Measurements from ENCODE around the gene AGAP2. TPM values are rescaled to one million over a fixed set of nuclear protein-coding genes. Genes with fewer than 3 reads are reported as not detected.

The AGAP2 gene
- total RNA-seq, 2 donors from 2014 or later, result 0.33 to 1.0 TPM

DNA sequence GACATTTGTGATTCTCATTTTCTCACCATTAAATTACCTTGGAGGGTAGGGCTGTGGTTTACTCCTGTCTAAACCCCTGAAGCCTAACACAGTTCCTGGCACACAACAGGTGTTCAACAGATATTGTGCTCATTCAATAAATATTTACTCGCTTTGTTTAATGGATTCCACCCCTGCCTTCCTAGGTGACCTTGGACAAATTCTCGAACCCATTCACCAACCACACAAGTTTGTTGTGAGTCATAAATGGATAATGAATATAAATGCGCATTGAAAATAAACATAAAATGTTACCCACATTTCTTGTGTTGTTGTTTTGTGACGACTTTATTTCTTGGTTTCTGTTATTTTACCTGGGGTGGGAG is 43.7 kb upstream of the AGAP2 start:
- intact Hi-C loops (cut with DNase I), result no loop called here
- Histone ChIP-seq H3K36me3 (replicated peaks in 1 of 2; ENCODE audit: insufficient read depth in 1 of 2, low read depth in 2 of 2) (peaks cover 0 to 10% of the 10 kb centered on the region in 2 donors), H3K27ac (peak overlapping the region in 3 of 4 donors; percentile 71 to 76 (median 74)), H3K4me3 (no peak overlapping the region), H3K27me3 (no peaks in the 10 kb centered on the region), H3K4me1 (peaks cover 28% of the 10 kb centered on the region), H3K9me3 (no peaks in the 10 kb centered on the region)
- DNase-seq (no peak), ATAC-seq (peak; percentile 28)
- TF ChIP-seq POLR2A (IDR thresholded peaks at IDR 0.05), result no peak
- TF ChIP-seq, protein P1, sequence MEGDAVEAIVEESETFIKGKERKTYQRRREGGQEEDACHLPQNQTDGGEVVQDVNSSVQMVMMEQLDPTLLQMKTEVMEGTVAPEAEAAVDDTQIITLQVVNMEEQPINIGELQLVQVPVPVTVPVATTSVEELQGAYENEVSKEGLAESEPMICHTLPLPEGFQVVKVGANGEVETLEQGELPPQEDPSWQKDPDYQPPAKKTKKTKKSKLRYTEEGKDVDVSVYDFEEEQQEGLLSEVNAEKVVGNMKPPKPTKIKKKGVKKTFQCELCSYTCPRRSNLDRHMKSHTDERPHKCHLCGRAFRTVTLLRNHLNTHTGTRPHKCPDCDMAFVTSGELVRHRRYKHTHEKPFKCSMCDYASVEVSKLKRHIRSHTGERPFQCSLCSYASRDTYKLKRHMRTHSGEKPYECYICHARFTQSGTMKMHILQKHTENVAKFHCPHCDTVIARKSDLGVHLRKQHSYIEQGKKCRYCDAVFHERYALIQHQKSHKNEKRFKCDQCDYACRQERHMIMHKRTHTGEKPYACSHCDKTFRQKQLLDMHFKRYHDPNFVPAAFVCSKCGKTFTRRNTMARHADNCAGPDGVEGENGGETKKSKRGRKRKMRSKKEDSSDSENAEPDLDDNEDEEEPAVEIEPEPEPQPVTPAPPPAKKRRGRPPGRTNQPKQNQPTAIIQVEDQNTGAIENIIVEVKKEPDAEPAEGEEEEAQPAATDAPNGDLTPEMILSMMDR (IDR thresholded peaks at IDR 0.05), result no peak
- WGBS, 2 donors, result 3 to 6% methylated on average over 4 of the region's 4 CpGs

DNA sequence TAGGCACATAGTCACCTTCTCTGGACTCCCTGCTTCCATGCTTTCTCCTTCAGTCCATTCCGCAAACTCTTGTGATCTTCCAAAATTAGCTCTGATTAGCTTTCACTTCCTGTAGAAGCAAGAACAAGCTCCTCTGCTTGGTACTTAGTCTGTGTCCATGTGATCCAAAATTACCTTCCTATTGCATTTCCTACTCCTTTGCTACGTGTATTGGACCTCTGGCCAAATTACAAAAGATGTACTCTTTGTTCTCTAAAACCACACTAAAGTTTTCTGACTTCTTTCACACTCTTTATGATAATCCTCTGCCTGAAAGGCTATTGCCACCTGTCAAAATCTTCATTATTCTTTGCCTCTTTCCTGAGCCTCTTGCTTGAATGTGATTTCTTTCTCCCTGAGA is 43.3 kb upstream of the AGAP2 start:
- TF ChIP-seq, protein P1 (IDR thresholded peaks at IDR 0.05), result no peak
- no peak for TF ChIP-seq POLR2A (IDR thresholded peaks at IDR 0.05)
- Histone ChIP-seq H3K4me1 (peaks cover 28% of the 10 kb centered on the region), H3K27ac (peak overlapping the region in 2 of 4 donors; percentile 74 to 76), H3K36me3 (replicated peaks in 1 of 2; ENCODE audit: insufficient read depth in 1 of 2, low read depth in 2 of 2) (peaks cover 0 to 10% of the 10 kb centered on the region in 2 donors), H3K4me3 (no peak overlapping the region), H3K9me3 (no peaks in the 10 kb centered on the region), H3K27me3 (no peaks in the 10 kb centered on the region)
- ATAC-seq (no peak), DNase-seq (no peak)
- intact Hi-C loops (cut with DNase I), result no loop called here
- WGBS, 2 donors, result 53 to 63% methylated on average over 2 of the region's 2 CpGs

DNA sequence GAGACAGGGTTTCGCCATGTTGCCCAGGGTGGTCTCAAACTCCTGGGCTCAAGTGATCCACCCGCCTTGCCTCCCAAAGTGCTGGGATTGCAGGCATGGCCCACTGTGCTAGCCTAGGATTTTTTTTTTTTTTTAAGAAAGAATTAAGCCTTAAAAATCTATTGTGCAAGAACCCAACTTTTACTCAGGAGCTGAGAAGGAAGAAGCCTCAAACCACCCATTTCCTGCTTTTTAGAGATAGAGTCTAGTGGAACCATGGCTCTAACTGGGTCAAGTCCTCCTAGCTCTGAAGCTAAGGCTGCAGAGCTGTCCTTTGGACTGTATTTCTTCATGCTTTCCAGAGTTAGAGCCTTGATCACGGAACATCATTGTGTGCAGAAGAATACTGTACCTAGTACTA is 42.7 kb upstream of the AGAP2 start:
- peaks cover 29% of the 10 kb centered on the region for H3K4me1 ChIP-seq
- intact Hi-C loops (cut with DNase I), result no loop called here
- TF ChIP-seq, protein P1 (IDR thresholded peaks at IDR 0.05), result no peak
- TF ChIP-seq POLR2A (IDR thresholded peaks at IDR 0.05), result no peak
- no peaks in the 10 kb centered on the region for H3K27me3 ChIP-seq
- peak overlapping the region in 2 of 4 donors; percentile 36 to 74 for H3K27ac ChIP-seq
- H3K9me3 ChIP-seq, result no peaks in the 10 kb centered on the region
- 90 to 93% methylated on average over 3 of the region's 3 CpGs for whole genome bisulfite sequencing, 2 donors
- no peak overlapping the region for H3K4me3 ChIP-seq
- no peak for DNase-seq
- H3K36me3 ChIP-seq (replicated peaks in 1 of 2; ENCODE audit: insufficient read depth in 1 of 2, low read depth in 2 of 2), result peaks cover 0 to 6% of the 10 kb centered on the region in 2 donors
- no peak for ATAC-seq

DNA sequence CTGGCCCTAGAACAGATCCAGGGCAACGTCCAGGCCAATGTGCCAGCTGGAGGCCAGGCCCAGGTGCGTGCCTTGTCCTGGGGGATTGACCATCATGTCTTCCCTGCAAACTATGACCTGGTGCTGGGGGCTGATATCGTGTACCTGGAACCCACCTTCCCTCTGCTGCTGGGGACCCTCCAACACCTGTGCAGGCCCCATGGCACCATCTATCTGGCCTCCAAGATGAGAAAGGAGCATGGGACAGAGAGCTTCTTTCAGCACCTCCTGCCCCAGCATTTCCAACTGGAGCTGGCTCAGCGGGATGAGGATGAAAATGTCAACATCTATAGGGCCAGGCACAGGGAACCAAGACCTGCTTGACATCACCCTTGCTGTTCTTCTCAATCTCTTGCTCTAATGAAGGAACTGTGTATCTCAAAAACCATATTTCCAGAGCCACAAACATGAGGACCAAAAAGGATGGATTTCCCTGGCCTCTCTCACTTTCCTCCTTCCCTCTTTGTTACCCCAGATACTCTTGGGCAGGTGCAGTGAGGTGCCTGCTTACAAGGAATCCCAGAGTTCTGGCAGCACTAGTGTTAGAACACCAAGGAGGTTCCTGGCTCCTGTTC is 41.8 kb upstream of the AGAP2 start:
- no peak for DNase-seq
- WGBS, 2 donors, result 84 to 100% methylated on average over 2 to 4 of the region's 4 CpGs
- Histone ChIP-seq H3K36me3 (replicated peaks in 1 of 2; ENCODE audit: insufficient read depth in 1 of 2, low read depth in 2 of 2) (peaks cover 0 to under 1% of the 10 kb centered on the region in 2 donors), H3K9me3 (no peaks in the 10 kb centered on the region), H3K27me3 (no peaks in the 10 kb centered on the region), H3K4me1 (peaks cover 36% of the 10 kb centered on the region), H3K4me3 (no peak overlapping the region), H3K27ac (no peak overlapping the region)
- ATAC-seq, result no peak
- intact Hi-C loops (cut with DNase I), result no loop called here
- no peak for TF ChIP-seq POLR2A (IDR thresholded peaks at IDR 0.05)
- TF ChIP-seq, protein P1 (IDR thresholded peaks at IDR 0.05), result no peak

DNA sequence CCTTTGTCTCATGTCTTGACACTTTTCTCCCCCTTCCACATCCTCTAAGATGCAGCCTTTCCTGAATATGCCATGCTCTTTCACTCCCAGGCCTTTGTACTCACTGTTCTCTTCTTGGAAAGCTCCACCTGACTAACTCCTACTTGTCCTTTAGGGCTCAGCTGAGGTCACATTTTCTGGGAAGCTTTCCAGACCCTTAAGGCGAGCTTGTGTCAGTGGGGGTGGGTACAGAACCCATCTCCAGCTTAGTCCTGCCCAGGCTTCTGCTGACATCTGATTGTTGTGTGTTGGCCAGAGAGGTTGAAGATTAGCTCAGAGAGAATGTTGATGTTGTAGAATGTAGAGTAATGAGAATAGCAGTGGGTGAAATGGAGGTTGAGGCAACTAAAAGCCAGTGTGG is 41.2 kb upstream of the AGAP2 start:
- Histone ChIP-seq H3K4me3 (no peak overlapping the region), H3K27ac (no peak overlapping the region), H3K4me1 (peaks cover 37% of the 10 kb centered on the region), H3K9me3 (no peaks in the 10 kb centered on the region), H3K27me3 (no peaks in the 10 kb centered on the region), H3K36me3 (replicated peaks in 1 of 2; ENCODE audit: insufficient read depth in 1 of 2, low read depth in 2 of 2) (no peaks in the 10 kb centered on the region)
- intact Hi-C loops (cut with DNase I), result no loop called here
- 29 to 43% methylated on average over 1 of the region's 1 CpG for WGBS, 2 donors
- no peak for ATAC-seq
- no peak for DNase-seq
- TF ChIP-seq, protein P1 (IDR thresholded peaks at IDR 0.05), result no peak
- no peak for TF ChIP-seq POLR2A (IDR thresholded peaks at IDR 0.05)
